ENCODE data around the gene CNTNAP2.

DNA sequence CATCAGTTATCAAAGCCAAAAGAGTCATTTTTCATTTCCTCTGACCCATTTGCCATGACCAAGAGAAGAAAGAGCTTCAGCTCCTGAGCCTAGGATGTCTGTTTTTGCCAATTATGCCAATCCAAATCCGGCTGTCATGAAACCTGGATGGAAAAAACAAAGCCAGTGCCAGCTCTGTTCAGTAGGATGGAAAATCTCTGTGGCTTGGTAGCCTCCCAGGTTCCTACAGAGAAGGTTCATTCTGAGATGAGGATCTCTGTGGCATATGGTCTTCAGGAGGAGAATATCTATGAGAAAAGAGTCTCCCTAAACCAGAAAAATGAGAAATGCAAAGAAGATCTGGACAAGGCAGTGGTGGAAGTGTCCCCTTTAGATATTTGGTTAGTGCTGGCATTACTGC lies 475.4 kb downstream of the CNTNAP2 start:
- TF ChIP-seq, protein P1, sequence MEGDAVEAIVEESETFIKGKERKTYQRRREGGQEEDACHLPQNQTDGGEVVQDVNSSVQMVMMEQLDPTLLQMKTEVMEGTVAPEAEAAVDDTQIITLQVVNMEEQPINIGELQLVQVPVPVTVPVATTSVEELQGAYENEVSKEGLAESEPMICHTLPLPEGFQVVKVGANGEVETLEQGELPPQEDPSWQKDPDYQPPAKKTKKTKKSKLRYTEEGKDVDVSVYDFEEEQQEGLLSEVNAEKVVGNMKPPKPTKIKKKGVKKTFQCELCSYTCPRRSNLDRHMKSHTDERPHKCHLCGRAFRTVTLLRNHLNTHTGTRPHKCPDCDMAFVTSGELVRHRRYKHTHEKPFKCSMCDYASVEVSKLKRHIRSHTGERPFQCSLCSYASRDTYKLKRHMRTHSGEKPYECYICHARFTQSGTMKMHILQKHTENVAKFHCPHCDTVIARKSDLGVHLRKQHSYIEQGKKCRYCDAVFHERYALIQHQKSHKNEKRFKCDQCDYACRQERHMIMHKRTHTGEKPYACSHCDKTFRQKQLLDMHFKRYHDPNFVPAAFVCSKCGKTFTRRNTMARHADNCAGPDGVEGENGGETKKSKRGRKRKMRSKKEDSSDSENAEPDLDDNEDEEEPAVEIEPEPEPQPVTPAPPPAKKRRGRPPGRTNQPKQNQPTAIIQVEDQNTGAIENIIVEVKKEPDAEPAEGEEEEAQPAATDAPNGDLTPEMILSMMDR (CRISPR knock-in tag; IDR thresholded peaks at IDR 0.05) = no peak
- no peak for TF ChIP-seq EZH2 (conservative IDR thresholded peaks at IDR 0.05; ENCODE audit: low read depth, low read length)
- no peak for TF ChIP-seq YY1 (IDR thresholded peaks at IDR 0.05; ENCODE audit: insufficient read depth, insufficient replicate concordance, low read depth, low read length)
- TF ChIP-seq, protein P2, sequence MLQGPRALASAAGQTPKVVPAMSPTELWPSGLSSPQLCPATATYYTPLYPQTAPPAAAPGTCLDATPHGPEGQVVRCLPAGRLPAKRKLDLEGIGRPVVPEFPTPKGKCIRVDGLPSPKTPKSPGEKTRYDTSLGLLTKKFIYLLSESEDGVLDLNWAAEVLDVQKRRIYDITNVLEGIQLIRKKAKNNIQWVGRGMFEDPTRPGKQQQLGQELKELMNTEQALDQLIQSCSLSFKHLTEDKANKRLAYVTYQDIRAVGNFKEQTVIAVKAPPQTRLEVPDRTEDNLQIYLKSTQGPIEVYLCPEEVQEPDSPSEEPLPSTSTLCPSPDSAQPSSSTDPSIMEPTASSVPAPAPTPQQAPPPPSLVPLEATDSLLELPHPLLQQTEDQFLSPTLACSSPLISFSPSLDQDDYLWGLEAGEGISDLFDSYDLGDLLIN (CRISPR knock-in tag; IDR thresholded peaks at IDR 0.05; ENCODE audit: borderline replicate concordance) = no peak
- TF ChIP-seq POLR2AphosphoS5 (IDR thresholded peaks at IDR 0.05; ENCODE audit: low read depth, low read length) = no peak
- no peak for TF ChIP-seq MTF1 (CRISPR knock-in tag; IDR thresholded peaks at IDR 0.05)
- no peak for TF ChIP-seq TAF1 (CRISPR knock-in tag; IDR thresholded peaks at IDR 0.05)
- no peak for TF ChIP-seq HNF4A (CRISPR knock-in tag; IDR thresholded peaks at IDR 0.05)
- TF ChIP-seq CHD4 (IDR thresholded peaks at IDR 0.05; ENCODE audit: borderline replicate concordance, low read length) = no peak
- TF ChIP-seq ZNF256 (CRISPR knock-in tag; conservative IDR thresholded peaks at IDR 0.05) = no peak
